NCI-H345 treated with DMSO at 0.1 percent for 48 hours (cell line): ENCODE measurements around the gene RBX1.
"Not testable (repeated sequence)": the region's sequence is repeated elsewhere in the genome, so short reads cannot be mapped to it uniquely, and the experiment has no call there.

Experiments used
- DNase-seq: peaks from one replicate; lab custom pipeline; 2025; ENCODE audit not compliant: unreplicated experiment; lab: John Stamatoyannopoulos, UW

RBX1 gene

DNA sequence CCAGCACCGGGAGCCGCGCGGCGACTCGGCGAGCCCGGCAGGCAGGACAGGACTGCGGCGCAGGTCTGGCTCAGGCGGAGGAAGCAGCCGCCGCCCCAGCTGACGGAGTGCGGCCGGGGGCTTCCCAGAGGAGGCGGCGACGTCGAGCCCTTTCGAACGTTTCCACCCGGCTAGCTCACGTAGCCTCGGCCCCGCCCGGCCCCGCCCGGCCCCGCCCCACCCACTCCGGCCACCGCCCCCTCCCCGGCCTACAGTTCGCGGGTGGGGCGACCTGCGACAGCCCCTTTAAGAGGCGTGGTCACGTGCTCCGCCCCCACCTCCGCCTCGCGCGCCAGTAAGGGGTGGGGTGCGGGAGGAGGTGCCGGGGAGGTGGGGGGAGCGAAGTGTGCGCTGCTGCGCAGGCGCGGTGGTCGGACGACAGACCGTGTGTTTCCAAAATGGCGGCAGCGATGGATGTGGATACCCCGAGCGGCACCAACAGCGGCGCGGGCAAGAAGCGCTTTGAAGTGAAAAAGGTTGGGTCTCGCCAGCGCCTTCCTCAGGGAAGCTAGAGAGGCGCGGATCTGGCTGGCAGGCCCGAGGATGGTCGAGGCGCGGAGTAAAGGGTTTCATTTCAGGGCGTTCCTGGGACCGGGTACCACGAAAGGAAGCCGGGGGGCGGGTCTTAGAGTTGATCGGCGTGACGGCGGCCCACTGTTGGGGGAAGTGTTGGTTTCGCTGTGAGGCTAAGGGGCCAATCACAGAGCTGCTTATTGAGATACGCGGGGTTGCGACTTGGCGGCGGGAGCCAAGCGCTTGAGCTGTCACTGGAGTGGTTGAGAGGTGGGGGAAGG, at the start of gene RBX1:
TSS of gene RBX1 (plus strand) at position 417 of the 833 bp plus-strand sequence. CDS start at position 438, 21 bp downstream.
- DNase-seq = peak; percentile 91

DNA sequence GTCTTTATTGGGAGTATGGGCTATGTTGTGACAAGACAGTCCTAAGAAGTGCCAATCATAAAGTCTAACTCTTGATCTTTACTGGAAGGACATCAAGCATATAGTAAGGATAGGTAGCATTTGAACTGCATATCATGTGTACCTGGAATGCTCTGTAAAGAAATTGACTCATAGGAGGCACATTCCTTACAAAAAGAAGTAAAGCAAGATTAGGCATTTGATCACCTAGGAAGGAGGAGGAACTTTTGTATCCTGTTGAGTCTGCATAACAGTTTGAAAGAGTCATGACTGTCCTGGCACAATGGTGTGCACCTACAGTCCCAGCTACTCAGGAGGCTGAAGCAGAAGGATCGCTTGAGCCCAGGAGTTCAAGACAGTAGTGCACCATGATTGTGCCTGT, 47.1 kb upstream of the RBX1 start:
- no peak for DNase-seq

DNA sequence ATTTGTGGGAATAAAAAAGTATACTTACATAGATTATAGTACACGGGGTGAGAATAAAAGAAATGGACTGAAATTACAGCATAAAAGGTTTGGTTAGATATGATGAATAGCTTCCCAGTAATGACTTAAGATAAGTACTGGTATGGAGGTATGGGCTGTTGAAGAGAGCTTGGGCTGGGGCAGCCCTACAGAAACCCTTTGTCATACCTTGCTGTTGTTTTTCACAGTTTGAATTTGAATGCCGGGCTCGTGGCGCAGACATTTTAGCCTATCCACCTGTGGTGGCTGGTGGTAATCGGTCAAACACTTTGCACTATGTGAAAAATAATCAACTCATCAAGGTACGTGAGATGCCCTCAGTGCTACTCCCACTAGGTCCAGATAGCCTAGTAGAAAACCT, 42.3 kb upstream of the RBX1 start:
- no peak for DNase-seq

DNA sequence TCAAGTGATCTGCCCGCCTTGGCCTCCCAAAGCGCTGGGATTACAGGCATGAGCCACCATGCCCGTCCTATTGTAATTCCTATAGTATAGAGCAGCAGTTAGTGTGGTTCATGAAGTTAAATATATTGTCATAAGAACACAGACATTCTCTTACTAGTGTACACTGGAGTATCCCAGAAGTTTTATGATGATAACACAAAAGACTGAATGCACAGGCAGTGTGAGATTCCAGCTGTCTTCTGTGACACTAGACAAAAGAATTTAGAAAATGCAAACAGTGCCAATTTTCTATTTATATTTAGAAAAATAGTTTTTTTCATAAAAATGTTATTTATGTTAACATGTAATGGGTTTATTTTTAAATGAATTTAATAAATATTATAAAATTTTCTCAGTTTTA, 39.4 kb upstream of the RBX1 start:
- no peak for DNase-seq

DNA sequence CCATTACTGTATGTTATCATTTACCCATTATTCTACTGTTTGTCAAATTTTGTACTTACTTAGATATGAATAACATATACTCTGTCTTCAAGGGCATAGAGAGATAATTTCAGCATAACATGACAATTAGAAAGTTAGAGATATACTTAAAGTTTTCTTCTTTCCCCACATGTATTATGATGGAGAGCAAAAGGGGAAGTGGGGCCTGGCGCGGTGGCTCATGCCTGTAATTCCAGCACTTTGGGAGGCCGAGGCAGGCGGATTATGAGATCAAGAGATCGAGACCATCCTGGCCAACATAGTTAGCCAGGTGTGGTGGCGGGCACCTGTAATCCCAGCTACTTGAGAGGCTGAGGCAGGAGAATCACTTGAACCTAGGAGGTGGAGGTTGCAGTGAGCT, 38.2 kb upstream of the RBX1 start:
- DNase-seq = not testable (repeated sequence)

DNA sequence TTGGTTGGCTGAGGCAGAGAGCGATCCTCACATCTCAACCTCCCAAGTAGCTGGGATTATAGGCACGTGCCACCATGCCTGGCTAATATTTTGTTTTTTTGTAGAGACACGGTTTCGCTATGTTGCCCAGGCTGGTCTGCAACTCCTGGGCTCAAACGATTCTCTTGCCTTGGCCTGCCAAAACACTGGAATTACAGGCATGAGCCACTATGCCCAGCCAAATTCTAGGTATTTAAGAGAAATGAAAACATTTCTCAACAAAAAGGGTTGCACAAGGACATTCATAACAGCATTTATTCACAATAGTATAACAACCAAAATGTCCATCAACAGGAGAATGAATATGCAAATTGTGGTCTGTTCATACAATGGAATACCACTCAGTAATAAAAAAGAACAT, 31.7 kb upstream of the RBX1 start:
- DNase-seq = no peak

DNA sequence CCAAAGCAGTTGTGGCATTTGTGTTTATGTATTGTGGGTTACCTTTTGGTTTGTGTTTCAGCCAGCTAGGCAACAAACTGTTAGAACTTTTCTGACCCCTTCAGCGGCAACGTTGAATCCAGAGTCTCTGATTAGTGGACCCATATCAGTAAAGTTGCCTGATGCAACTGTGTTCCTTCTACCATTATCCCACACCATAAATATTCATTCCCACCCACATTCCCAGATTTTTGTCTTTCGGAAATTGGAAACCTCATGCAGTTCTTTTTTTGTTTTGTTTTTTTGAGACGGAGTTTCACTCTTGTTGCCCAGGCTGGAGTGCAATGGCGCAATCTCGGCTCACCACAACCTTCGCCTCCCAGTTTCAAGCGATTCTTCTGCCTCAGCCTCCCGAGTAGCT, 30.7 kb upstream of the RBX1 start:
- no peak for DNase-seq

DNA sequence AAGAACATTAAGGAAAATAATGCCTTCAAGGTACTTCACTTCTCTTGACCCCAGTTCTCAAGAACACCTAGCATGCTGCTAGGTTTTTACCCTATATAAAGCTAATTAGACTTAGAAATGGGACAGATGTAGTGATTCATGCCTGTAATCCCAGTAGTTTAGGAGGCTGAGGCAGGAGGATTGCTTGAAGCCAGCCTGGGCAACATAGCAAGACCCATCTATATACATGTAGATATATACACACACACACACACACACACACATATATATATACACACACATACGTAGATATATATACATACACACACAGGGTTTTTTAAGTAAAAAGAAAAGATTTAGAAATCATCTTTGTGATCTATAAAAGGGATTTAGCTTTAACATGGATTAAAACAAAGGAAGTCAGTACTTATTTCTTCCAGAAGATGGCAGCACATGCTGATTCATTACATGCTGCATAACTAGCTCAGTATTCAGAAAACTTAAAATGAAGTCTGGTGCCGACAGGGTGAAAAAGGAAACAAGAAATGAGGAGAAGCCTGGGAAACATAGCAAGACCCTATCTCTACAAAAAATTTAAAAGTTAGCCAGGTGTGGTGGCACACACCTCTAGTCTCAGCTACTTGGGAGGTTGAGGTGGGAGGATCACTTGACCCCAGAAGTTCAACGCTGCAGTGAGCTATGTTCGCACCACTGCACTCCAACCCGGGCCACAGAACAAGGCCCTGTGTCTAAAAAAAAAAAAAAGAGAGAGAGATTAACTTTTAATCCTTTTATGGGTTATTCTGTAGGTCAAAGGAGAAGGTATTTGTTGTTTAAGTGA, 28.5 kb upstream of the RBX1 start:
- peak; percentile 13 for DNase-seq

DNA sequence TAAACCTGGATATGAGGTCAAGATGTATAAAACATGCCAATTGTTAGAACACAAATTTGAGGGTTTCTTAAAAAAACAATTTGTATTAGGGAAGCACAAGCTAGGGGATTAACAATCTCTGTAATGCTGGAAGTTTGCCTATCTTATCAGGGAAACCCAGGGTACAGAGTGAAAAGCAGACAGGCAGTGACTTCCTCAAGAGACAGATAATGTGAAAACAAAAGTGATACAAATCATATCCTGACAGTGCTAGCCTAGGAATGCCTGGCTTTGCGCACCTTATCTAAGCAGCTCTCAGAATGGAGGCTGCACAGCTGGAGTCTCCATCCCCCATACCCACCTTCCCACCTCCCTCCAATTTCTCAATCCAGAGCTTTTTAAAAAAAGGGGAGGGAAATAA, 22.5 kb upstream of the RBX1 start:
- DNase-seq = no peak

DNA sequence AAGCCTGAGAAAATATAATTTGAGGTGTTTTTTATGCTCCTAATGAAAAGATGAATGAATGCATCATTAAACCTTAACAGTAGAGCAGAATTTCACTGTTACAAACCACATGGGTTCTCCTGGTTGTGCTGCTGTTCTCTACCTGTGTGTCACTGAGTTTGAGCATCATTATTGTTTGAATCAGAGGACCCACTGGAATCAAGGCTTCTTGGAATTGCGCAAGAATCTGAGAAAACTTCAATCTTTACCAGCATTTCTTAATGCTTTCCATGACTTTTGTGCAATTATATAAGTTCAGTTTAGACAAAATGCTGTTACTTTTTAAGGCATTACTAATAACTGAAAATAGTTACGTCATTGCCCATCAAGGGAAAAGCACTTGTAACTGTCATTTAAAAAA, 18.8 kb upstream of the RBX1 start:
- DNase-seq = no peak

DNA sequence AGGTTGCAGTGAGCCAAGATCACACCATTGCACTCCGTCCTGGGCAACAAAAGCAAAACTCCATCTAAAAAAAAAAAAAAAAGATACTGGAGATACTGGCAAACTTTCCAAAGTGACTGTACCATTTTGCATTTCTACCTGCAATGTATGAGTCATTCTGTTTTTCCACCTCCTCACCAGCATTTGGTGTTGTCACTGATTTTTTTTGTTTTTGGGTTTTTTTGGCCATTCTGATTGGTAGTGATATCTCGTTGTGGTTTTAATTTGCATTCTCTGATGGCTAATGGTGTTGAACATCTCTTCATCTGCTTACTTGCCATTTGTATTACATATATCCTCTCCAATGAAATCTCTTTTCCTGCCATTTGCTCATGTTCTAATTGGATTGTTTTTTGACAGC, 12.0 kb upstream of the RBX1 start:
- no peak for DNase-seq

DNA sequence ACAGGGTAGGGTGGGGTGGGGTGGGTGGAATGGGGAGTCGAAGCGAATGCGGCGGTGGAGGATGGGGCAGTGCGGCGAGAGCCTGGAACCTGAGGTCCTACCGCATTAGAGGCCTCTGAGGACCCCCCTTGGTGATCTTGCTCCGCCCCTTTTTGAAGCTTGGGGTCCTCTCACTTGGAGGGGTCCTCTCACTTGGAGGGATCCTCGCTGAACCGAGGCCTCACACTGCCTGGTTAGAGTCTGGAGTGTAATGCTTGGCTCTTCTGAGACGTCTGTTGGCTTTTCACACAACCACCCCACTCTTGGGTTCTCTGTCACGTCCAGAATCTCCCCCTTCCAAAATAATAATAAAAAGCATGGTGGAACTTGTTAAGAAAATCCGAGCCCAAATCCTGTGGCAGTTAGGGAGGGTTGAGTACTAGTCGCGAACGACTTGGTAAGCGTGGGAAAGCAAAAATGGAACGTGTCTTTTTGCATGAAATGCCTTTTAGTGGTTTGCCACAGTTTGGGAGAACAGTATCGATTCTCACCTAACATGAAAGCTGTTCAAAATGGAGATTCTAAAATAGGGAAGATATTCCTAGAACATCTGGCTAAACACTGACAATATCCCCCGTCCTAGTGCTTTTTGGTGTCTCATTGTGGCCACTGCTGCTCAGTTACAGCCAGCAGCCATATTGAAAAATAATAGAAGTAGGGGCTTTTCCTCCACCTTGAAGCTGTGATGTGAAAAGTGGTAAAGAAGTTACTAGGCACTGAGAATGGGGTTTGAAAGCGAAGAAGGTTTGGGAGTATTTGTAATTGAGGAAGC, 822 bp downstream of the RBX1 start:
- no peak for DNase-seq

DNA sequence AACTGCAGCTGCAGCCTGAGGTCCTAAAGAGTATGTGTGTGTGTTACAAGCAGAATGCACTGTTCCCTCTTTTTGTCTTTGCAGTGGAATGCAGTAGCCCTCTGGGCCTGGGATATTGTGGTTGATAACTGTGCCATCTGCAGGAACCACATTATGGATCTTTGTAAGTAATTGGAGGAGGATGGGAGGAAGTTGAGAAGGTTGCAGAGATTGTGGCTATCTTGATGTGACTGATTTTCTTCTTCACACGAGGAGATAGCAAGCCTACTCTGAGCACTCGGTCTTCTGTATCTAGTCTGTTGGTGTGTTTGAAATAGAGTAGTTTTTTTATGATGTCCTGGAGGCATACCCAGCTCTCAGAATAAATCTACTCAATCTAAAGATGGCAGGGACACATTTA, 2.3 kb downstream of the RBX1 start:
- no peak for DNase-seq

DNA sequence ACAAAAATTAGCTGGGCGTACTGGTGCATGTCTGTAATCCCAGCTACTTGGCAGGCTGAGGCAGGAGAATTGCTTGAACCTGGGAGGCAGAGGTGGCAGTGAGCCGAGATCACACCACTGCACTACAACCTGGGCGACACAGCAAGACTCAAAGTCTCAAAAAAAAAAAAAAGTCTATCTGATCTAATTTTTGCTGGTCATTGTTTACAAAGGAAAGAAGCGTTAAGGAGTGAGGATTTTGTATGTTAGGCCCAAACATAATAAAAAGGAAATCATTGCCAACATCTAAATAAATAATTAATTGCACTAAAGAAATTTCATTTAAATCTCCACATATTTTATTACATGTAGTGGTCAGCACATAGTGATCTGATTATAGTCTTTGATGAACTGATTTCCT, 2.9 kb downstream of the RBX1 start:
- no peak for DNase-seq

DNA sequence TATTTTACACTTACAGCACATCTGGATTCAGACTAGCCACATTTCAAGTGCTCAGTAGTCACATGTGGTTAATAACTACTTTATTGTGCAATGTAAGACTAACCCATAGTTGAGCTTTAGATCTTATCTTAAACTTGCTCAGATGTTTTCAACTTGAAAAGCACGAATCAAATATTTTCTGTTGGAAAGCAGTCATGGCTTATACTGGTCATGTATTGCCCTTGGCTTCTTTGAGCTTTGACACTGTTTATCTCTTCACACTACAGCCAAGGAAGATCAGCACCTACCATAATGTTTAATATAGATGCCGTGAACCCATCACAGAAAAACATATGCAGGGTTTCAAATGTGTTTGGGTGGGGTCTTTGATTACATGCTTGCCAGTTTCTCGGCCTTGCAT, 4.4 kb downstream of the RBX1 start:
- no peak for DNase-seq

DNA sequence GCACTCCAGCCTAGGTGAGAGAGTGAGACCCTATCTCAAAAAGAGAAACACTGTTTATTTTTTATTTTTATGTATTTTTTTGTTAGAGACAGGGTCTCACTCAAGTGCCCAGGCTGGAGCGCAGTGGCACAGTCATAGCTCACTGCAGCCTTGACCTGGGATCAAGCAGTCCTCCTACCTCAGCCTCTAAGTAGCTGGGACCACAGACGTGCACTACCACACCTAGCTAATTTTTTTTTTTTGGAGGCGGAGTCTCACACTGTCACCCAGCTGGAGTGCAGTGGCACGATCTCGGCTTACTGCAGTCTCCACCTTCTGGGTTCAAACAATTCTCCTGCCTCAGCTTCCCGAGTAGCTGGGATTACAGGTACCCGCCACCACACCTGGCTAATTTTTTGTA, 6.4 kb downstream of the RBX1 start:
- no peak for DNase-seq

DNA sequence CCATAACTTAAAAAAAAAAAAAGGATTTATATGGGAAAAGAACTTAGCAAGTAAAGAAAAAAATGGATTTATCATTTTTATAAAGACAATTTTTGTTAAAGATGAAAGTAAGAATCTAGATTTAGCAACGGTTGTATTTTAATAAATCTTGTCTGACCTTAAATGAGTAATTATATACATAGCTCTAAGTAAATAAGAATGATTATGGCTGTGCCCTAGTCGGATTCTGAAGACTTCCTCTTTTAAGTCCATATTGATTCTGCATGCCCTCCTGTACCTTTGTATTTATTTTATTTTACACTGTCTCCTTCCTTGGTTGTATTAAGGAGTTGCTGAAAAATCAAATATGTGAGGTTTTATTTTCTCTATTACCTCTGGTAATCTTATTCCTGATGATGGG, 7.1 kb downstream of the RBX1 start:
- DNase-seq = no peak

DNA sequence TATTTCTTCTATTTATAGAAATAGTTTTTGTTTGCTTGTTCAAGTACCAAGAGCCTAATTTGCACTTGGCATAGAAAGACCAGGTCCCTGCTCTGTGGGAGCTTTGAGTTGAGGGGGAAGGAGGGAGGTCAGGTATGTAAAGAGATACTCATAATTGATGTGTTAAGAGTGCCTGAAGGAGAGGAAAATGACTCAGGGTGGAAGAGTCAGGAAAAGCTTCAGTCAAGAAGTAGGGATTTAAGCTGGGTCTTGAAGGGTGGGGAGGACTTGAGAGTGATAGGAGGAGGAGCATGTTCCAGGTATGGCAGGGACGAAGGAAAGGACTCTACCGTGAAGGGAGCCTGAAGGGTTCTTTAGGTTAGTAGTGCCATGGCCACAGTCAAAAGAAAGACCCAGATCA, 9.0 kb downstream of the RBX1 start:
- DNase-seq = no peak

DNA sequence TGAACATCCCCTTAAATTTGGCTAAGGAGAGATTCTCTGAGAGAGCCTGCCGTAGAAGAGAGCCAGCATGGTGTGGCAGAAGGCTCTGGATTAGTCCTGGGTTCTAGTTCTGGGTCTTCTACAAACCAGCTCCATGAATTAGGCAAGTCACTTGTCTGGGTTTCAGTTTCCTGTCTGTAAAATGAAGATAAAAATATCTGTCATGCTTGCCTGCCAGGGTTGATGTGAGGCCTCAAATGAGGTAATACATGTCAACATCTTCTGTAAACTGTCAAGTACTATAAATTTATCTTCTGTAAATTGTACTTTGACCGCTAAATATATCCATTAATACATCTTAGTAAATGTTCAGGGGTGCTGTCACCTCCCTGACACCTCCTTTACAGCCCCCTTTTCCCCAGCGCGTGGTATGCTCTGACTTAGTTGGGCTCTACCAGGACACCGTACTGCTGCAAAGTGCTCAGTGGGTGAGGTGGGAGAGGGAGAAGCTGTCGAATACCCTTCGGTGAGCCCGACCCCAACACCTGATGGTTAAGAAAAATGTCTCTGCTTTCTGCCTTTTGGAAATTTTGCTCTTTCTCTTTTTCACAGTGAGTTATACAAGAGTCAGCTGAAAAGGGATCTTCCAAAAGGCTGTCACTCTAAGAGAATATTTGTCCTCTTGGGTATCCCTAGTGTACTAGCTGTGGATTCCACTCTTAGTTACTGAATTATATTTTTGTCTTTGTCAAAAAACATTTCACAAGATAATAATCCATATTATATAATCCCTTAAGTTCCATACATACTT, 15.0 kb downstream of the RBX1 start:
- no peak for DNase-seq

DNA sequence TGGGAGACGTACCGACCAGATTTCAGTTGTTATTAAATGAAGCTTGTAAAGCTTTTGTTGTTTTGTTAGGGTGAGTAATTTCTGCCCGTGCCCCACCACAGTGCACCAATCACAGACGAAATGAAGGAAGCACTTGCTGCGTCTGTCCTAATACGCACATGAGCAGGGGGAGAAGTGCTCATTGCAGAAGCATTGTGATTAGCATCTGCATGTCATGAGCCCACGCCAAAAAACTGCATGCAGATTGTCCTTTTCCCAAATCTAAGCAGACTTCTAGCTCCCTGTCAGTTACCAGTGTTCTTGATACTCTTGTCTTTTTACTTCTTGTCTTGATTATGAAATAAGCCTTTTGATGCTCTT, 15.5 kb downstream of the RBX1 start:
- DNase-seq = no peak
